Measurements from ENCODE around the gene PRKCZ.
"Not testable (repeated sequence)": the region's sequence is repeated elsewhere in the genome, so short reads cannot be mapped to it uniquely, and the experiment has no call there.

PRKCZ gene

GRCh38 chr1:2115702-2116341 is 65.6 kb downstream of the PRKCZ start:
- DNase-seq (ENCODE audit: low read depth in 2 of 2), result no peak

- no peak for DNase-seq (ENCODE audit: low read depth in 2 of 2)
These were observed 69.7 kb downstream of the PRKCZ start for GRCh38 chr1:2119886-2120285.

- DNase-seq (ENCODE audit: low read depth in 2 of 2), result no peak
These were observed 71.0 kb downstream of the PRKCZ start for GRCh38 chr1:2121101-2121691.

GRCh38 chr1:2121794-2122193 is 71.6 kb downstream of the PRKCZ start:
- DNase-seq (ENCODE audit: low read depth in 2 of 2), result not testable (repeated sequence)

GRCh38 chr1:2124446-2125198 is 74.4 kb downstream of the PRKCZ start:
- DNase-seq (ENCODE audit: low read depth in 2 of 2), result no peak

- no peak for DNase-seq (ENCODE audit: low read depth in 2 of 2)
These were observed 75.4 kb downstream of the PRKCZ start for GRCh38 chr1:2125350-2126211.

- no peak for DNase-seq (ENCODE audit: low read depth in 2 of 2)
These were observed 76.3 kb downstream of the PRKCZ start for GRCh38 chr1:2126331-2127186.

- no peak for DNase-seq (ENCODE audit: low read depth in 2 of 2)
These were observed 77.3 kb downstream of the PRKCZ start for GRCh38 chr1:2127187-2128145.

GRCh38 chr1:2128189-2128901 is 78.1 kb downstream of the PRKCZ start:
- no peak for DNase-seq (ENCODE audit: low read depth in 2 of 2)

- DNase-seq (ENCODE audit: low read depth in 2 of 2), result no peak
These were observed 79.2 kb downstream of the PRKCZ start for GRCh38 chr1:2129256-2129943.

GRCh38 chr1:2130156-2130555 is 79.9 kb downstream of the PRKCZ start:
- DNase-seq (ENCODE audit: low read depth in 2 of 2), result no peak

GRCh38 chr1:2130871-2131289 is 80.7 kb downstream of the PRKCZ start:
- no peak for DNase-seq (ENCODE audit: low read depth in 2 of 2)

- DNase-seq (ENCODE audit: low read depth in 2 of 2), result no peak
These were observed 82.2 kb downstream of the PRKCZ start for GRCh38 chr1:2132222-2133038.

GRCh38 chr1:2133039-2133878 is 83.0 kb downstream of the PRKCZ start:
- DNase-seq (ENCODE audit: low read depth in 2 of 2), result peak; percentile 94 to 96

GRCh38 chr1:2133879-2134215 is 83.6 kb downstream of the PRKCZ start:
- no peak for DNase-seq (ENCODE audit: low read depth in 2 of 2)

- DNase-seq (ENCODE audit: low read depth in 2 of 2), result no peak
These were observed 84.0 kb downstream of the PRKCZ start for GRCh38 chr1:2134266-2134620.
